Panc1 (cell line): Measurements from ENCODE around the gene CEACAM18. TPM values are rescaled to one million over a fixed set of nuclear protein-coding genes. Genes with fewer than 3 reads are reported as not detected.

Experiments used
- ATAC-seq: fragments of 200-7000 bp; cut with Tn5 transposase; 2 replicates; pipeline ENCODE4 v1.9.1; 2020; ENCODE audit warnings: mild to moderate bottlenecking, moderate library complexity
- BruUV-seq: library from RNA; stranded (reverse); fragments of 400-500 nt; replicated peaks from 2 replicates; lab custom pipeline; 2021; lab: Mats Ljungman, UMichigan
- CTCF ChIA-PET: fragments of 300-600 bp; sonication (Branson Sonifier 250); formaldehyde crosslinking; loops from one replicate; lab custom pipeline; 2022; ENCODE audit warnings: antibody characterized with exemption; lab: Charles Lee
- POLR2A ChIA-PET: fragments of 300-600 bp; sonication (Branson Sonifier 250); formaldehyde crosslinking; loops from one replicate; lab custom pipeline; 2022; ENCODE audit warnings: antibody characterized with exemption; lab: Charles Lee
- DNase-seq: peaks from one replicate; pipeline ENCODE4 v3.0.0-alpha.2; 2010; ENCODE audit warnings: low read depth, low spot score
- H3K27ac ChIP-seq: 2 replicates; pipeline ENCODE4 v1.5.1; 2011; ENCODE audit warnings: mild to moderate bottlenecking, low read length, inconsistent platforms
- H3K27me3 ChIP-seq: fragments of 200-500 bp; sonication (Bioruptor generic); 2 replicates; pipeline ENCODE4 v1.6.0; 2014; ENCODE audit warnings: low read length, inconsistent platforms; ENCODE audit not compliant: control insufficient read depth, insufficient read depth
- H3K36me3 ChIP-seq: fragments of 200-500 bp; sonication (Bioruptor generic); 2 replicates; pipeline ENCODE4 v1.5.1; 2014; ENCODE audit warnings: inconsistent platforms, mild to moderate bottlenecking, low read length, moderate library complexity; ENCODE audit not compliant: control insufficient read depth, insufficient read depth
- H3K4me1 ChIP-seq: 2 replicates; pipeline ENCODE4 v1.5.1; 2011; ENCODE audit warnings: inconsistent platforms, mild to moderate bottlenecking, low read length, moderate library complexity; ENCODE audit not compliant: control insufficient read depth, insufficient read depth
- H3K4me3 ChIP-seq, 2 experiments: 2 replicates each; pipeline ENCODE4 v1.5.1; 2011 to 2012; ENCODE audit warnings: low read depth in 2 of 2, low read length in 2 of 2, mild to moderate bottlenecking in 2 of 2, inconsistent platforms in 1 of 2, moderate library complexity in 1 of 2
- H3K9me3 ChIP-seq: fragments of 200-500 bp; sonication (Bioruptor generic); 2 replicates; pipeline ENCODE4 v1.5.1; 2014; ENCODE audit warnings: low read depth, mild to moderate bottlenecking, inconsistent platforms, low read length, moderate library complexity; ENCODE audit not compliant: control insufficient read depth, insufficient read depth
- CTCF ChIP-seq: fragments of 450-650 bp; IDR thresholded peaks from 2 replicates; pipeline ENCODE4 v1.5.1; 2017; ENCODE audit warnings: mild to moderate bottlenecking
- POLR2AphosphoS5 ChIP-seq: IDR thresholded peaks from 2 replicates; pipeline ENCODE4 v1.6.1; 2012; ENCODE audit warnings: mild to moderate bottlenecking, low read depth, low read length, moderate library complexity
- REST ChIP-seq, 2 experiments: IDR thresholded peaks; 2 replicates each; pipeline ENCODE4 v1.6.1; 2011 to 2012; ENCODE audit warnings: low read depth in 2 of 2, control low read depth in 1 of 2, low read length in 1 of 2, mild to moderate bottlenecking in 1 of 2, moderate library complexity in 1 of 2; ENCODE audit not compliant: insufficient read depth in 1 of 2
- SIN3A ChIP-seq: IDR thresholded peaks from 2 replicates; pipeline ENCODE4 v1.6.1; 2012; ENCODE audit warnings: low read depth, mild to moderate bottlenecking, low read length, moderate library complexity, borderline replicate concordance; ENCODE audit not compliant: insufficient read depth
- TCF7L2 ChIP-seq: IDR thresholded peaks from 2 replicates; pipeline ENCODE4 v1.6.1; 2011; ENCODE audit warnings: mild to moderate bottlenecking, low read depth, low read length, inconsistent platforms
- in situ Hi-C: cut with HindIII; loops from 2 replicates; pipeline ENCODE4 v1.10.0; 2016; ENCODE audit warnings: low sequenced_read_pairs, low pct_unique_long_range_greater_than_20kb
- intact Hi-C: fragments of 100-400 bp; cut with micrococcal nuclease; formaldehyde crosslinking; loops from one replicate; pipeline ENCODE4 v1.10.0; 2022; ENCODE audit not compliant: unreplicated experiment
- total RNA-seq: library from RNA; stranded (reverse); gene quantifications from one replicate; pipeline ENCODE4 v1.2.1, GENCODE V29; 2021; ENCODE audit not compliant: unreplicated experiment

CEACAM18 gene
- total RNA-seq, 1 experiment from 2014 or later, result not detected

- POLR2A ChIA-PET, result no interaction called here
- BruUV-seq, result no TSS peak
- H3K4me3 ChIP-seq, result no peak overlapping the region
- H3K4me1 ChIP-seq, result no peaks in the 10 kb centered on the region
- H3K9me3 ChIP-seq, result no peaks in the 10 kb centered on the region
- DNase-seq, result no peak
- in situ Hi-C loops (no loop called here), intact Hi-C loops (no loop called here)
- no peak for TF ChIP-seq POLR2AphosphoS5
- no peak for TF ChIP-seq CTCF
- ATAC-seq, result no peak
- no peaks in the 10 kb centered on the region for H3K36me3 ChIP-seq
- peaks cover 3% of the 10 kb centered on the region; the same call in 1 of the 2 replicates for H3K27me3 ChIP-seq
- no peak overlapping the region for H3K27ac ChIP-seq
- CTCF ChIA-PET, result no interaction called here
These were observed 12.3 kb downstream of the CEACAM18 start for GRCh38 chr19:51490676-51491075.

GRCh38 chr19:51491586-51491985, 13.2 kb downstream of the CEACAM18 start:
- DNase-seq (no peak), ATAC-seq (no peak)
- H3K36me3 ChIP-seq, result no peaks in the 10 kb centered on the region
- no peaks in the 10 kb centered on the region for H3K9me3 ChIP-seq
- ChIA-PET POLR2A (no interaction called here), CTCF (no interaction called here)
- no peaks in the 10 kb centered on the region for H3K4me1 ChIP-seq
- BruUV-seq, result no TSS peak
- H3K27me3 ChIP-seq, result peaks cover 3% of the 10 kb centered on the region; the same call in 1 of the 2 replicates
- H3K4me3 ChIP-seq, result no peak overlapping the region
- TF ChIP-seq POLR2AphosphoS5 (no peak), TCF7L2 (no peak), CTCF (no peak), SIN3A (no peak), REST (IDR thresholded peaks at IDR 0.05; ENCODE audit: insufficient read depth in 1 of 2, low read depth in 2 of 2, low read length in 1 of 2) (no peak)
- intact Hi-C loops (no loop called here), in situ Hi-C loops (no loop called here)
- H3K27ac ChIP-seq, result no peak overlapping the region
